GM10266 (cell line): ENCODE results near the gene CD6.

ENCODE experiments used
- DNase-seq: peaks from one replicate; pipeline ENCODE4 v3.0.0; 2012; ENCODE audit errors: extremely low spot score
- TF ChIP-seq, protein P1 (sequence below): IDR thresholded peaks from 2 replicates; pipeline ENCODE4 v1.5.1; 2012; ENCODE audit warnings: mild to moderate bottlenecking, low read depth; ENCODE audit not compliant: control insufficient read depth, insufficient read depth; ENCODE audit errors: missing control alignments

CD6 gene

DNA sequence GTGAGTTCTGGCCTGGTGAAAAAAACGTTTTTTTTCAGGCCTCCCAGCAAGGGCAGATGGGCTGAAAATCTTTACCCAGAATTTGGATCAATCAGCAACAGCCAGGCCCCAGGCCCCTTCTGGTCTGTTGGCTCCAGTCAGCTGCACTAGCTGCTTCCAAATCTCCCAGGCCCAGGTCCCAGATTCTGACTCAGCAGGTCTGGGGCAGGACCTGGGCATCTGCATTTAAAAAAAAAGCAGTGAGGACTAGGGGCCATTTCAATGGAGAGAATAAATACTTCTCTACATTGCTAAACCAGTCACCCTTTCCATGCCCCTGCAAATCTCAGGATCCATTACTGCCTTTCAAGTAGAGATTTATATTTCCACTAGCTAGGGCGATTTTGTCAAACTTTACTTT is 23.8 kb upstream of the CD6 start:
- DNase-seq, result no peak
- TF ChIP-seq, protein P1, sequence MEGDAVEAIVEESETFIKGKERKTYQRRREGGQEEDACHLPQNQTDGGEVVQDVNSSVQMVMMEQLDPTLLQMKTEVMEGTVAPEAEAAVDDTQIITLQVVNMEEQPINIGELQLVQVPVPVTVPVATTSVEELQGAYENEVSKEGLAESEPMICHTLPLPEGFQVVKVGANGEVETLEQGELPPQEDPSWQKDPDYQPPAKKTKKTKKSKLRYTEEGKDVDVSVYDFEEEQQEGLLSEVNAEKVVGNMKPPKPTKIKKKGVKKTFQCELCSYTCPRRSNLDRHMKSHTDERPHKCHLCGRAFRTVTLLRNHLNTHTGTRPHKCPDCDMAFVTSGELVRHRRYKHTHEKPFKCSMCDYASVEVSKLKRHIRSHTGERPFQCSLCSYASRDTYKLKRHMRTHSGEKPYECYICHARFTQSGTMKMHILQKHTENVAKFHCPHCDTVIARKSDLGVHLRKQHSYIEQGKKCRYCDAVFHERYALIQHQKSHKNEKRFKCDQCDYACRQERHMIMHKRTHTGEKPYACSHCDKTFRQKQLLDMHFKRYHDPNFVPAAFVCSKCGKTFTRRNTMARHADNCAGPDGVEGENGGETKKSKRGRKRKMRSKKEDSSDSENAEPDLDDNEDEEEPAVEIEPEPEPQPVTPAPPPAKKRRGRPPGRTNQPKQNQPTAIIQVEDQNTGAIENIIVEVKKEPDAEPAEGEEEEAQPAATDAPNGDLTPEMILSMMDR, result no peak

DNA sequence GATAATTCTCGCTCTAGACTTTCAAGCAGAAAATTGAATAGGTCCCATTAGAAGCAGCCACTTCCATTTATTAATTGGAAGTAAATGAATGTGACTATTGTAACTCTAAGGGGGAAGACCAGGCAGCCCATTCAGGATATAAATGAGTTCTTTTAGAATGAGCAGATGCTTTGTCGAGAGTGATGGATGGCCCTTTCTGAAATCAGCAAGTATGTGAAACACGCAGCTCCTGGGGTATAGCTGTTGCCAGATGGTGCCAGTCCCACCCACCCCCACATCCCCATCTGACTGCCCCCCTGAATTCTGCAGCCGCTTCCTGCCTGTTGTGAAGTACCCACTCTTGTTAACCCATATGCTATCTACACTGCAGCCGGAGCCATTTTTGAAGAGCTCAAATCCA is 23.2 kb upstream of the CD6 start:
- no peak for DNase-seq
- TF ChIP-seq, protein P1, result no peak

- DNase-seq, result no peak
- TF ChIP-seq, protein P1, result no peak
Measured at GRCh38 chr11:60950024-60950423, 21.5 kb upstream of the CD6 start.

GRCh38 chr11:60950933-60951605 is 20.4 kb upstream of the CD6 start:
- no peak for DNase-seq
- TF ChIP-seq, protein P1, result no peak

DNA sequence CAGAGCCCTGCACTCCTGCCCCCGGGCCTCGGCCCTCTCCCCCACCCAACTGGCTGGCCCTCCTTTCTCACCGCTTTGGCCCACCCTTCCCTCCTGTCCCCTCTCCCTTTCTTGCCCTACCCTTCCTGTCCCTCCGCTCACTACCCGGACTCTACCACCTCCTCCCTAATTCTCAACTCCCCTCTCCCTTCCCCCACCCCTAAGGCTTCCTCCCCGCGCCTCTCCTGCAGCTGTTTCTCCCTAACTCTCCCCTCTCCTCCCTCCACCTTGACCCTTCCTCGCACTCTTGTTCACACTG is 19.9 kb upstream of the CD6 start:
- TF ChIP-seq, protein P1, result no peak
- no peak for DNase-seq

- DNase-seq, result peak; percentile 88
- TF ChIP-seq, protein P1, result no peak
Measured at GRCh38 chr11:60951904-60952741, 19.4 kb upstream of the CD6 start, which contains the start of gene SLC15A3. TSS of gene SLC15A3 (minus strand) at chr11:60952176. CDS start at chr11:60951551, 625 bp downstream.

GRCh38 chr11:60952742-60953170 is 18.7 kb upstream of the CD6 start:
- peak; percentile 42 for DNase-seq
- TF ChIP-seq, protein P1, result no peak
